GM10266 (cell line): ENCODE data around the gene VSTM2B.

Source experiments
- DNase-seq: peaks from one replicate; pipeline ENCODE4 v3.0.0; 2012; ENCODE audit errors: extremely low spot score
- TF ChIP-seq, protein P1 (sequence below): IDR thresholded peaks from 2 replicates; pipeline ENCODE4 v1.5.1; 2012; ENCODE audit warnings: mild to moderate bottlenecking, low read depth; ENCODE audit not compliant: control insufficient read depth, insufficient read depth; ENCODE audit errors: missing control alignments

VSTM2B gene

DNA sequence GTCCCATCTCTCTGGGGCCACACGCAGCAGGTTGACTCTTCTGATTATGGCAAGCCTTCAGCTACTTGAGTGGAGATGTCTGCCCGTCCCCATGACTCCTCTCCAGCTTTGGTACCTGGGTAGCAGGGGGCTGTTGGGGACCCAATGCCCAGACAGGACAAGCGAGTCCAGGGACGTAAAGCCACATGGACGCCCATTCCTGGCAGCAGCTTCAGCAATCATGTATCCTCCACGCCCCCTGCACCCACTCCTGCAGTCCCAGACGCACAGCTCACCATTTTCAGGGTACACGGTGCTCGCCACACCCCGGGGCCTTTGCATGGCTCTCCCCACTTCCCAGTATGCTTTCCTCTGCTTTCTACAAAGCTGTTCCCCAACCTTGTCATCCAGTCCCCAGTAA lies 22.0 kb upstream of the VSTM2B start:
- no peak for DNase-seq
- TF ChIP-seq, protein P1, sequence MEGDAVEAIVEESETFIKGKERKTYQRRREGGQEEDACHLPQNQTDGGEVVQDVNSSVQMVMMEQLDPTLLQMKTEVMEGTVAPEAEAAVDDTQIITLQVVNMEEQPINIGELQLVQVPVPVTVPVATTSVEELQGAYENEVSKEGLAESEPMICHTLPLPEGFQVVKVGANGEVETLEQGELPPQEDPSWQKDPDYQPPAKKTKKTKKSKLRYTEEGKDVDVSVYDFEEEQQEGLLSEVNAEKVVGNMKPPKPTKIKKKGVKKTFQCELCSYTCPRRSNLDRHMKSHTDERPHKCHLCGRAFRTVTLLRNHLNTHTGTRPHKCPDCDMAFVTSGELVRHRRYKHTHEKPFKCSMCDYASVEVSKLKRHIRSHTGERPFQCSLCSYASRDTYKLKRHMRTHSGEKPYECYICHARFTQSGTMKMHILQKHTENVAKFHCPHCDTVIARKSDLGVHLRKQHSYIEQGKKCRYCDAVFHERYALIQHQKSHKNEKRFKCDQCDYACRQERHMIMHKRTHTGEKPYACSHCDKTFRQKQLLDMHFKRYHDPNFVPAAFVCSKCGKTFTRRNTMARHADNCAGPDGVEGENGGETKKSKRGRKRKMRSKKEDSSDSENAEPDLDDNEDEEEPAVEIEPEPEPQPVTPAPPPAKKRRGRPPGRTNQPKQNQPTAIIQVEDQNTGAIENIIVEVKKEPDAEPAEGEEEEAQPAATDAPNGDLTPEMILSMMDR = no peak

DNA sequence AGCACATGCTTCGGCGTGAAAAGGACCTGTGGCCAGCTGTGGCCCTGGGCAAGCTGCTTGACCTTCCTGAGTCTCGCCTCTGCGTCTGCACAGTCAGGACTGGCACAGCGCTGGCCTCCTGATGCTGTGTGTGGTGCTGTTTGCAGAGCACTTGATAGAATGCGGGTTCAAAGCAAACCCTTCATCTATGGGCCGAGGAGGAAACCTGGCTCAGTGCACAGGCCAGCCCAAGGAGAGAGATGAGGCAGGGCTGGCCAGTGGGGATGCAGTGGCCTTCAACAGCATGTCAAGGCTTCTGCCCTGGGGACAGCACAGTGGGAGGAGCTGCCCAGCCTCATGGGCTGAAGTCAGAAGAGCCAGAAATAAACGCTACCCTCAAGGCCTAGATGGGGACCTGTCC lies 21.3 kb upstream of the VSTM2B start:
- no peak for DNase-seq
- TF ChIP-seq, protein P1 = no peak

DNA sequence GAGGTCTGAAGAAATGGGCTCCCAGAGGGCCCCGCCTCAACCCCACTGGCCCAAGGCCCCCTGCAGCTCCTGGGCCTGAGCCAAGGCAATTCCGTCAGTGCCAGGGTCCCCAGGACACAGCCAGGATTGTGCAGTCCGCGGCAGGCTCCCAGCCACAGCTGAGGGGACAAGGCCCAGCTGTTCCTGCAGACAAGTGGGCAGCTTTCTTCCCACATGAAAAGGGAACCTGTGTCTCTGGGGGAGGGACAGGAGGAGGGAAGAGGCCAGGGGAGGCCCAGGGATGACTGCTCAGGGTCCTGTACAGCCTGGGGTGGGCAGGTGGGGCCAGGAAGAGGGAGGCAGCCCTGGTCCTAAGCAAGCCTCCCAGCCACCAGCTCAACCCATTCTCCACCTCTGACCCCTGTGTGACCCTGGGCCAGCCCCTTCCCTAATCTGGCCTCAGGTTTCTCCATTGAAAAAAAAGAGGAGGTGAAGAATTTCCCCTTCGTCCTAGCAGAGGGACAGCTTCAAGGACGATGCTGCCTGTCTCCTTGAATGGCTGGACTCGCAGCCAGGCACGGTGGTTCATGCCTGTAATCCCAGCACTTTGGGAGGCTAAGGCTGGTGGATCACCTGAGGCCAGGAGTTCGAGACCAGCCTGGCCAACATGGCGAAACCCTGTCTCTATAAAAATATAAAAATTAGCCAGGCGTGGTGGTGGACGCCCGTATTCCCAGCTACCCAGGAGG lies 20.5 kb upstream of the VSTM2B start:
- TF ChIP-seq, protein P1 = no peak

DNA sequence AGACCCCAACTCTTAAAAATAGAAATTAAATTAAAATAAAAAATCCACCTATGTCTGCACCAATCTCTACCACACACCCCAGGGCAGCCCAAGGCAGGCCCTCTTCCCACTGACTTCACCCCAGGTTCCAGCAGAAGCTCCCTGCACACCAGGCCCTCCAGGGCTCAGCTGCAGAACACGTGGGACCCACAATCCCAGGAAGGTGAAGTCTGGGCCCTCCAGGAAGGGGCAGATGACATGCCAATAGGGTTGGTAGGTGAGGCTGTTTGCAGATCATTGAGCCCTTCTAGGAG lies 19.2 kb upstream of the VSTM2B start:
- no peak for DNase-seq
- TF ChIP-seq, protein P1 = no peak

More for the DNA sequence above, 20.5 kb upstream of the VSTM2B start:
- DNase-seq = no peak

DNA sequence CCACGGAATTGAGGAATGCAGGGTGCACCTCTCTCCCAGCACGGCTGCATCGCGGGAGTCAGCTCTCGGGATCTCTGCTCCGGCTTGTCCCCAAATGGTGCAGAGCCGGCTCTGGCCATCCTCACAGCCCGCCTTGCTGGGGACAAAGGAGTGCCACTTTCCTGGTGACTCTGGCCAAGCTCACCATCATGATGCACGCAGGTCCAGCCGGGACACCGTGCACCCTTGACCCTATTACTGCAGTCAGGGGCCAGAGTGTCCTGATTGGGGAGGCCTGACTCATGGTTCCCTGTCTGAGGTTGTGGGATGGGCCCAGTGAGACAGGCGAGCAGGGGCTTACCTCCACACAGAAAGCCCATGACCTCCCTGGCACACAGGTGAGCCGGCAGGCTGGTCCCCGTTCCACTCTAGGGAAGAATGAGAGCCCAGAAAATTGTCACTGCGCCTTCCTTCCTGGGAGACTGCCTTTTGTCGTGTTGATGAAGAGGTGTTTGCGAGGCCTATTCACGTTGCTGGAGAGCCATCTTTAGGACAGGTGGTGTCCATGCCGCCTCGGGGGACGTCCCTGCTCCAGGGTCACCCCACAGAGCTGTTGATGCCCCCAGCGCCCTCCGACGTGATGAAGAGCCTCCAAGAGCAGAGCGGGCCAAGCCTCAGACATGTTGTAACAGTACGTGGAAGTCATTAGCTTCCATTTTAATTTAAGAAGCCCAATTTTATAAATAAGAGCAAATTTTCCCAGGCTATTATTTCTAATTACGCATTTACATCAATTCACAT lies 18.5 kb upstream of the VSTM2B start:
- TF ChIP-seq, protein P1 = no peak

DNA sequence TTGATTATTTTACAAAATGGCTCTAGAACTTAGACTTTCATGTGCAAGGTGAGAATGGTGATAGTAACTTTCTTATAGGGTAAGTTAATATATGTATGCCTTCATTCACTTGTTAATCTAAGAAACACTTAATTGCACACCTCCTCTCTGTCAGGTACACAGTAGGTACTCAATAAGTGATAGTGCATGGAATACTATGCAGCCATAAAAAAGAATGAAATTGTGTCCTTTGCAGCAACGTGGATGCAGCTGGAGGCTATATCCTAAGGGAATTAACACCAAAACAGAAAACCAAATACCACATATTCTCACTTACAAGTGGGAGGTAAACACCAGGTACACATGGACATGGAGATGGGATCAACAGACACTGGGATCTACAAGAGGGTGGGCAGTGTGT lies 17.6 kb upstream of the VSTM2B start:
- TF ChIP-seq, protein P1 = no peak
- no peak for DNase-seq

More for the DNA sequence above, 18.5 kb upstream of the VSTM2B start:
- no peak for DNase-seq

DNA sequence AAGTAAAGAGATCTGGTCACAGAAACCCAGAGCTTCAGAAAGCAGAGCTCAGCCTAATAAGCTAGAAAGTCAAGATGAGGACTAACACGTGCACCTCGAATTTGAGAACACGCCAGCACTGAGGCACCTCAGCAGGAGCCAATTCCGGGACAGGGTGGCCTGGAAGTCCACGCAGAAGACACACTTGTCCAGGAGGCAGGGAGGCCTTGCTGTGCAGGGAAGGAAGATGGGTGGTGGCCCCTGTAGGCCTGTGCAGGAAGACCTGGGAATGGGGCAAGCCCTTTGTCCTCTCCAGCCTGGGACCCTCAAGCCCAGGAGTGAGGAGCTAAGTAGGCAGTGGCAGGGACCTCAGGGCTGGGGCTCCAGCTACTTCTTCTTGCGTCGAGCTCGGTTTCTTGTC lies 16.3 kb upstream of the VSTM2B start:
- DNase-seq = no peak
- TF ChIP-seq, protein P1 = no peak
